Measurements from ENCODE around the gene AMIGO2.
"Not testable (repeated sequence)": the region's sequence is repeated elsewhere in the genome, so short reads cannot be mapped to it uniquely, and the experiment has no call there.

AMIGO2 gene

GRCh38 chr12:47079468-47079980, at the start of gene AMIGO2, which contains the start of gene PCED1B:
TSS of gene AMIGO2 (minus strand) at chr12:47079959. CDS start at chr12:47079002, 957 bp downstream.
TSS of gene PCED1B (plus strand) at chr12:47079621. CDS start at chr12:47235064, 155,443 bp downstream.
- peak; percentile 61 for TF ChIP-seq CTCF (IDR thresholded peaks at IDR 0.05; ENCODE audit: low read depth, low read length)
- peak; percentile 49 for DNase-seq (ENCODE audit: extremely low read depth, low read depth)

GRCh38 chr12:47126246-47126645, 46.5 kb upstream of the AMIGO2 start:
- no peak for TF ChIP-seq CTCF (IDR thresholded peaks at IDR 0.05; ENCODE audit: low read depth, low read length)
- no peak for DNase-seq (ENCODE audit: extremely low read depth, low read depth)

- no peak for TF ChIP-seq CTCF (IDR thresholded peaks at IDR 0.05; ENCODE audit: low read depth, low read length)
- DNase-seq (ENCODE audit: extremely low read depth, low read depth), result no peak
These were observed 44.7 kb upstream of the AMIGO2 start for GRCh38 chr12:47124451-47124850.

- DNase-seq (ENCODE audit: extremely low read depth, low read depth), result no peak
- TF ChIP-seq CTCF (IDR thresholded peaks at IDR 0.05; ENCODE audit: low read depth, low read length), result no peak
These were observed 44.0 kb upstream of the AMIGO2 start for GRCh38 chr12:47123730-47124129.

GRCh38 chr12:47122602-47123001, 42.8 kb upstream of the AMIGO2 start:
- DNase-seq (ENCODE audit: extremely low read depth, low read depth), result no peak
- TF ChIP-seq CTCF (IDR thresholded peaks at IDR 0.05; ENCODE audit: low read depth, low read length), result no peak

- no peak for TF ChIP-seq CTCF (IDR thresholded peaks at IDR 0.05; ENCODE audit: low read depth, low read length)
- DNase-seq (ENCODE audit: extremely low read depth, low read depth), result no peak
These were observed 41.4 kb upstream of the AMIGO2 start for GRCh38 chr12:47121146-47121545.

- TF ChIP-seq CTCF (IDR thresholded peaks at IDR 0.05; ENCODE audit: low read depth, low read length), result no peak
- no peak for DNase-seq (ENCODE audit: extremely low read depth, low read depth)
These were observed 41.0 kb upstream of the AMIGO2 start for GRCh38 chr12:47120736-47121135.

- DNase-seq (ENCODE audit: extremely low read depth, low read depth), result not testable (repeated sequence)
These were observed 37.5 kb upstream of the AMIGO2 start for GRCh38 chr12:47117305-47117704.
